Loucy (cell line): ENCODE results near the gene ATAD3B.
"Not testable (repeated sequence)": the region's sequence is repeated elsewhere in the genome, so short reads cannot be mapped to it uniquely, and the experiment has no call there.

Experiments used
- H2AFZ ChIP-seq: fragments of 200-600 bp; sonication (generic); 2 replicates; pipeline ENCODE4 v1.6.0; 2016; ENCODE audit warnings: antibody characterized with exemption, mild to moderate bottlenecking, low read length, moderate library complexity
- H3F3A ChIP-seq: fragments of 200-600 bp; 2 replicates; pipeline ENCODE4 v1.6.0; 2016; ENCODE audit warnings: antibody characterized with exemption, low read depth, mild to moderate bottlenecking
- H3K27me3 ChIP-seq: fragments of 200-600 bp; sonication (generic); 2 replicates; pipeline ENCODE4 v1.6.1; 2014; ENCODE audit warnings: low read length, mild to moderate bottlenecking; ENCODE audit not compliant: insufficient read depth, poor library complexity, severe bottlenecking
- H3K36me3 ChIP-seq: fragments of 200-600 bp; sonication (generic); 2 replicates; pipeline ENCODE4 v1.6.1; 2016; ENCODE audit warnings: low read length; ENCODE audit not compliant: insufficient read depth
- H3K4me1 ChIP-seq: fragments of 200-600 bp; sonication (generic); 2 replicates; pipeline ENCODE4 v1.5.1; 2014; ENCODE audit warnings: low read length, mild to moderate bottlenecking; ENCODE audit not compliant: insufficient read depth, poor library complexity, severe bottlenecking
- H3K4me2 ChIP-seq: fragments of 200-600 bp; sonication (generic); 2 replicates; pipeline ENCODE4 v1.6.0; 2014; ENCODE audit warnings: antibody characterized with exemption, low read length, low read depth, mild to moderate bottlenecking; ENCODE audit not compliant: poor library complexity, severe bottlenecking
- H3K4me3 ChIP-seq: fragments of 200-600 bp; sonication (generic); 2 replicates; pipeline ENCODE4 v1.5.1; 2014; ENCODE audit warnings: low read length, mild to moderate bottlenecking, mixed read lengths; ENCODE audit not compliant: poor library complexity, severe bottlenecking
- H3K79me2 ChIP-seq: fragments of 200-600 bp; sonication (generic); 2 replicates; pipeline ENCODE4 v1.6.1; 2014; ENCODE audit warnings: low read length; ENCODE audit not compliant: insufficient read depth
- H3K9ac ChIP-seq: fragments of 200-600 bp; sonication (generic); 2 replicates; pipeline ENCODE4 v1.6.0; 2014; ENCODE audit warnings: mild to moderate bottlenecking, low read depth, low read length, moderate library complexity; ENCODE audit not compliant: poor library complexity, severe bottlenecking
- H3K9me2 ChIP-seq: fragments of 200-600 bp; sonication (generic); replicated peaks from 2 replicates; pipeline ENCODE4 v1.6.1; 2016; ENCODE audit warnings: low read depth, low read length, mixed read lengths
- H3K9me3 ChIP-seq: fragments of 200-600 bp; sonication (generic); 2 replicates; pipeline ENCODE4 v1.6.1; 2014; ENCODE audit warnings: mild to moderate bottlenecking, antibody characterized with exemption, low read length, low read depth; ENCODE audit not compliant: insufficient read depth
- H4K20me1 ChIP-seq: fragments of 200-600 bp; sonication (generic); 2 replicates; pipeline ENCODE4 v1.6.0; 2014; ENCODE audit warnings: antibody characterized with exemption, low read length, mild to moderate bottlenecking; ENCODE audit not compliant: insufficient read depth, poor library complexity, severe bottlenecking
- EZH2phosphoT487 ChIP-seq: fragments of 200-600 bp; IDR thresholded peaks from 2 replicates; pipeline ENCODE4 v1.6.1; 2018; ENCODE audit warnings: antibody characterized with exemption, mild to moderate bottlenecking, moderate library complexity, borderline replicate concordance
- TF ChIP-seq, protein P1 (sequence below): fragments of 200-600 bp; sonication (generic); conservative IDR thresholded peaks from 2 replicates; pipeline ENCODE4 v1.5.1; 2014; ENCODE audit warnings: mild to moderate bottlenecking, antibody characterized with exemption, low read length

Gene ATAD3B

DNA sequence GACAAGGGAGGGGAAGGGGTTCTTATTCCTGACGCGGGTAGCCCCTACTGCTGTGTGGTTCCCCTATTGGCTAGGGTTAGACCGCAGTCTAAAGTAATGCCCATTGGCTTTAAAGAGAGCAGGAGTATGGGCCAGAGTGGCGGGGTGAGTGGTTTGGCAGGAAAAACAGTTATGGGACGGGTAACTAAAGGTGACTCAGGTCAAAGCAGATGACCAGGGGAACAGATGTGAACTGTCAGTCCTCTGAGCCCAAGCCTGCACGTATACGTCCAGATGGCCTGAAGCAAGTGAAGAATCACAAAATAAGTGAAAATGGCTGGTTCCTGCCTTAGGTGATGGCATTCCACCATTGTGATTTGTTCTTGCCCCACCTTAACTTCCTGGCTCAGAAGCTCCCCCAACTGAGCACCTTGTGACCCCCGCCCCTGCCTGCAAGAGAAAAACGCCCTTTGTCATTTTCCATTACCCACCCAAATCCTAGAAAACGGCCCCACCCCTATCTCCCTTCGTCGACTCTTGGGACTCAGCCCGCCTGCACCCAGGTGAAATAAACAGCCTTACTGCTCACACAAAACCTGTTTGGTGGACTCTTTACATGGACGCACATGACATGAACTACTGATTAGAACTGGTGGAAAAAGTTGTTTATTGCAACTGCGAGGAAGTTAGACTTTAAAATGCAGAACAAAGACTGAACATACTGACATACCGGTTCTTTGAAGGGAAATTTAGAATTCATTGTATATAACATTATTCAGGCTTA lies 758 bp upstream of the ATAD3B start:
- Histone ChIP-seq H3K36me3 (no peaks in the 10 kb centered on the region), H3K27me3 (no peaks in the 10 kb centered on the region), H3F3A (0 out of 2 replicates have a peak, but pooled peaks cover 3% of the 10 kb centered on the region), H3K4me2 (peak overlapping the region; percentile 72), H3K4me3 (peak overlapping the region; percentile 85), H3K9me2 (no peaks in the 10 kb centered on the region), H3K9me3 (no peaks in the 10 kb centered on the region), H3K9ac (peak overlapping the region; percentile 83), H3K79me2 (peaks cover 24% of the 10 kb centered on the region), H4K20me1 (peaks cover 12% of the 10 kb centered on the region), H2AFZ (peak overlapping the region; percentile 85), H3K4me1 (peaks cover 14% of the 10 kb centered on the region)
- no peak for TF ChIP-seq EZH2phosphoT487
- TF ChIP-seq, protein P1, sequence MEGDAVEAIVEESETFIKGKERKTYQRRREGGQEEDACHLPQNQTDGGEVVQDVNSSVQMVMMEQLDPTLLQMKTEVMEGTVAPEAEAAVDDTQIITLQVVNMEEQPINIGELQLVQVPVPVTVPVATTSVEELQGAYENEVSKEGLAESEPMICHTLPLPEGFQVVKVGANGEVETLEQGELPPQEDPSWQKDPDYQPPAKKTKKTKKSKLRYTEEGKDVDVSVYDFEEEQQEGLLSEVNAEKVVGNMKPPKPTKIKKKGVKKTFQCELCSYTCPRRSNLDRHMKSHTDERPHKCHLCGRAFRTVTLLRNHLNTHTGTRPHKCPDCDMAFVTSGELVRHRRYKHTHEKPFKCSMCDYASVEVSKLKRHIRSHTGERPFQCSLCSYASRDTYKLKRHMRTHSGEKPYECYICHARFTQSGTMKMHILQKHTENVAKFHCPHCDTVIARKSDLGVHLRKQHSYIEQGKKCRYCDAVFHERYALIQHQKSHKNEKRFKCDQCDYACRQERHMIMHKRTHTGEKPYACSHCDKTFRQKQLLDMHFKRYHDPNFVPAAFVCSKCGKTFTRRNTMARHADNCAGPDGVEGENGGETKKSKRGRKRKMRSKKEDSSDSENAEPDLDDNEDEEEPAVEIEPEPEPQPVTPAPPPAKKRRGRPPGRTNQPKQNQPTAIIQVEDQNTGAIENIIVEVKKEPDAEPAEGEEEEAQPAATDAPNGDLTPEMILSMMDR: no peak

- H4K20me1 ChIP-seq: peaks cover 12% of the 10 kb centered on the region
- not testable (repeated sequence) for H3K27me3 ChIP-seq, H3K9me2 ChIP-seq, H3F3A ChIP-seq, H3K9me3 ChIP-seq, H3K36me3 ChIP-seq, H2AFZ ChIP-seq
- H3K9ac ChIP-seq: peak overlapping the region; percentile 70
- peaks cover 14% of the 10 kb centered on the region for H3K4me1 ChIP-seq
- H3K4me2 ChIP-seq: peak overlapping the region; percentile 94
- peaks cover 31% of the 10 kb centered on the region for H3K79me2 ChIP-seq
- H3K4me3 ChIP-seq: peak overlapping the region; percentile 85
Observed at GRCh38 chr1:1472053-1472876, 700 bp downstream of the ATAD3B start.

DNA sequence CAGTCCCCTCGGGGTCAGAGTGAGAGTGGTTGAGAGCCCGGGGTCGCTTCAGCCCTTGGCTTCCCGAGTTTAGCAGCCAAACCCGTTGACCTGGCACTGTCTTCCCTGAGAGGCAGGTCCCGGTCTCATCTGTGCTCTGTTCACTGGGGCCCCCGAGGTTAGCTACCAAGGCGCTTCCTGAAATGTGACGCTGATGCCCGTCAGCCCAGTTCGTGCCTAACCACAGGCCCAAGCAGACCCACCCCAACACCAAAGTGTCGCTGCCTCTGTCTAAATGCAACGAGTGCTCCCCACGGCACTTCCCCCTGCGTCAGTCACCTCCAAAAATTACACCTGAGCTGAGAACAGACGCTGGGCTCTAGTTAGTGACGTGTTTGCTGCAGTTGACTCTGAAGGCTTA lies 4.4 kb downstream of the ATAD3B start:
- Histone ChIP-seq H3K79me2 (peaks cover 31% of the 10 kb centered on the region), H4K20me1 (peaks cover 12% of the 10 kb centered on the region), H3K36me3 (peaks cover 12% of the 10 kb centered on the region; the same call in 1 of the 2 replicates)
- not testable (repeated sequence) for H3K27me3 ChIP-seq, H3K4me3 ChIP-seq, H3K9ac ChIP-seq, H3K4me1 ChIP-seq, H3K9me2 ChIP-seq, H3K9me3 ChIP-seq, H3K4me2 ChIP-seq, H2AFZ ChIP-seq, H3F3A ChIP-seq

GRCh38 chr1:1477206-1477605 lies 5.6 kb downstream of the ATAD3B start:
- Histone ChIP-seq H3K79me2 (peaks cover 31% of the 10 kb centered on the region), H3K9me3 (no peaks in the 10 kb centered on the region), H3K9me2 (no peaks in the 10 kb centered on the region), H3F3A (no peaks in the 10 kb centered on the region), H2AFZ (no peak overlapping the region), H3K36me3 (peaks cover 12% of the 10 kb centered on the region; the same call in 1 of the 2 replicates), H4K20me1 (peaks cover 12% of the 10 kb centered on the region), H3K4me3 (no peak overlapping the region), H3K4me1 (peaks cover 6% of the 10 kb centered on the region), H3K27me3 (no peaks in the 10 kb centered on the region), H3K4me2 (no peak overlapping the region), H3K9ac (no peak overlapping the region)
- TF ChIP-seq, protein P1: no peak
- no peak for TF ChIP-seq EZH2phosphoT487
